Measurements from ENCODE around the gene GPN1.

Gene GPN1

GRCh38 chr2:27697660-27698059 is 68.8 kb downstream of the GPN1 start:
- TF ChIP-seq FOXM1 (IDR thresholded peaks at IDR 0.05; ENCODE audit: borderline replicate concordance, low read depth) = no peak
- TF ChIP-seq MAX (IDR thresholded peaks at IDR 0.05) = no peak
- no peak for TF ChIP-seq USF1 (IDR thresholded peaks at IDR 0.05)
- no peak for TF ChIP-seq TAF1 (IDR thresholded peaks at IDR 0.05; ENCODE audit: low read depth)
- TF ChIP-seq RAD21 (IDR thresholded peaks at IDR 0.05; ENCODE audit: low read depth) = no peak
- TF ChIP-seq TEAD4 (IDR thresholded peaks at IDR 0.05) = no peak
- no peak for TF ChIP-seq EP300 (IDR thresholded peaks at IDR 0.05; ENCODE audit: borderline replicate concordance)
- no peak for TF ChIP-seq NFIC (IDR thresholded peaks at IDR 0.05)
- TF ChIP-seq CEBPB (IDR thresholded peaks at IDR 0.05) = no peak
- TF ChIP-seq EGR1 (IDR thresholded peaks at IDR 0.05) = no peak
- no peak for TF ChIP-seq REST (IDR thresholded peaks at IDR 0.05; ENCODE audit: low read depth)
- no peak for TF ChIP-seq ZBTB7A (IDR thresholded peaks at IDR 0.05; ENCODE audit: low read depth)
- TF ChIP-seq TCF12 (IDR thresholded peaks at IDR 0.05; ENCODE audit: low read depth) = no peak

Data from Ishikawa (cell line).